GM20000 (cell line): ENCODE measurements around the gene FCN2.

Source experiments
- DNase-seq: peaks from one replicate; pipeline ENCODE4 v3.0.0; 2012; ENCODE audit warnings: low spot score
- TF ChIP-seq, protein P1 (sequence below): IDR thresholded peaks from 2 replicates; pipeline ENCODE4 v1.5.1; 2012; ENCODE audit warnings: mild to moderate bottlenecking, control low read depth; ENCODE audit errors: extremely low read depth, missing control alignments

The FCN2 gene

GRCh38 chr9:134847752-134848432 is 32.7 kb upstream of the FCN2 start:
- no peak for DNase-seq
- TF ChIP-seq, protein P1, sequence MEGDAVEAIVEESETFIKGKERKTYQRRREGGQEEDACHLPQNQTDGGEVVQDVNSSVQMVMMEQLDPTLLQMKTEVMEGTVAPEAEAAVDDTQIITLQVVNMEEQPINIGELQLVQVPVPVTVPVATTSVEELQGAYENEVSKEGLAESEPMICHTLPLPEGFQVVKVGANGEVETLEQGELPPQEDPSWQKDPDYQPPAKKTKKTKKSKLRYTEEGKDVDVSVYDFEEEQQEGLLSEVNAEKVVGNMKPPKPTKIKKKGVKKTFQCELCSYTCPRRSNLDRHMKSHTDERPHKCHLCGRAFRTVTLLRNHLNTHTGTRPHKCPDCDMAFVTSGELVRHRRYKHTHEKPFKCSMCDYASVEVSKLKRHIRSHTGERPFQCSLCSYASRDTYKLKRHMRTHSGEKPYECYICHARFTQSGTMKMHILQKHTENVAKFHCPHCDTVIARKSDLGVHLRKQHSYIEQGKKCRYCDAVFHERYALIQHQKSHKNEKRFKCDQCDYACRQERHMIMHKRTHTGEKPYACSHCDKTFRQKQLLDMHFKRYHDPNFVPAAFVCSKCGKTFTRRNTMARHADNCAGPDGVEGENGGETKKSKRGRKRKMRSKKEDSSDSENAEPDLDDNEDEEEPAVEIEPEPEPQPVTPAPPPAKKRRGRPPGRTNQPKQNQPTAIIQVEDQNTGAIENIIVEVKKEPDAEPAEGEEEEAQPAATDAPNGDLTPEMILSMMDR, result no peak

- TF ChIP-seq, protein P1, result no peak
Measured at GRCh38 chr9:134848504-134848903, 32.1 kb upstream of the FCN2 start.

DNA sequence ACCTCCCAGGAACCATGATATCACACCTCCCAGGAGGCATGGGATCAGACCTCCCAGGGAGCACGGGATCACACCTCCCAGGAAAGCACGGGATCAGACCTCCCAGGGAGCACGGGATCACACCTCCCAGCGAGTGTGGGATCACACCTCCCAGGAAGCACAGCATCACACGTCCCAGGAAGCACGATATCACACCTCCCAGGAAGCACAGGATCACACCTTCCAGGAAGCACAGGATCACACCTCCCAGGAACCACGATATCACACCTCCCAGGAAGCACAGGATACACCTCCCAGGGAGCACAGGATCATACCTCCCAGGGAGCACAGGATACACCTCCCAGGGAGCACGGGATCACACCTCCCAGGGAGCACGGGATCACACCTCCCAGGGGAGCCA is 30.0 kb upstream of the FCN2 start:
- TF ChIP-seq, protein P1, result no peak
- no peak for DNase-seq

More at GRCh38 chr9:134848504-134848903, 32.1 kb upstream of the FCN2 start:
- DNase-seq, result no peak

DNA sequence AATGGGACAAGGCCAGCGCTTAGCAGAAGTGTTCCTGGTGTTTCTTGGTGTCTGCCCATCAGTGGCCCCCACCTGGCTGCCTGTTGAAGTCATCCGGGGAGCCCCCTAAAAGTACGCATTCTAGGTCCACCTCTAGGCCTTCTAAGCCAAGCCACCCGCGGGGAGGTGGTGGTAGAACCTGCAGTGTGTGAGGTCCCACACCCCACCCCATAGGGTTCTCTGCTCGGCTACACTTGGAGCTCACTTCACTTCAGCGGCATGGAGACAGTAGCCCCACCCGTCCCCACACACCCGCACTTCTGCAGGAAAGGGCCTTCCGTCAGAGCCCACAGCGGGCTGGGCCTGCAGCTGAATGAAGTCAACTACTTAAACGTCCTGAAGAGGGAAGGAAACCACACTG is 29.6 kb upstream of the FCN2 start:
- TF ChIP-seq, protein P1, result no peak
- DNase-seq, result no peak

GRCh38 chr9:134852906-134853654 is 27.5 kb upstream of the FCN2 start:
- DNase-seq, result no peak

DNA sequence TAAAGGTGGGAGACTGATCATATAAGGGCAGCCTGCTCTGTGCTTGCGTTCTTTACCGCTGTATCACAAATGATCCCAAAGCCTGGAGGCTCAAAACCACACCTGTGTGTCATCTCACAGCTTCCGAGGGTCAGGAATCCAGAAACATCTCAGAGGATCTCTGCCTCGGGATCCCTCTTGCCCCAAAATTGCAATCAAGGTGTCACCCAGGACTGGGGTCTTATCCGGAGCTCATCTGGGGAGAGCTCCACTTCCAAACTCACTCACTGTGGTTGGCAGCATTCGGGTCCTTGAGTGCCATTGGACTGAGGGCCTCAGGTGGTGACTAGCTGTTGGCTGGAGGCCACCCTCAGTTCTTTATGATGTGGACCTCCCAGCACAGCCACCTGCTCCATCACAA is 26.7 kb upstream of the FCN2 start:
- no peak for DNase-seq
- TF ChIP-seq, protein P1, result no peak

More at GRCh38 chr9:134852906-134853654, 27.5 kb upstream of the FCN2 start:
- TF ChIP-seq, protein P1, result no peak

DNA sequence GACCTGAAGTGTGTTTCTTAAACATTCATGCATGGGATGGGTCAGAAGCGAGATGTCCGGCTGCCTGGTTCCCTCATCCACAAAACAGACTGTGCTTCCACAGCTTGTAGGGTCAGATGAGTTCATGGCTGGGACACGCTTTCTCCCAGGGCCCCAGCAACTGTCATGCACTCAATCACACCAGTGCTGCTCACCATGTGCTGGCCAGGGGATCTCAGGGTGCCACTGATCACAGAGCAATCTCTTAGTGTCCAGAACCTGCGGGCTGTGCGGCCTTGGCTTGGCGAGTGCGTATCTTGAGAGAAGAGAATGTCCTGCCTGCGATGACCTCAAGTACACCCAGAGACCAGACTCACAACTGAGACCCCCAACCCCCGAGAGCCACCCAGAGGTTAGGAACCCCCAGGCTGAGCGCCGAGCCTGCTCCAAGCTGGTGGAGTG is 26.0 kb upstream of the FCN2 start:
- TF ChIP-seq, protein P1, result no peak
- no peak for DNase-seq
